H1 (cell line): ENCODE measurements around the gene SFT2D1. TPM values are rescaled to one million over a fixed set of nuclear protein-coding genes. Genes with fewer than 3 reads are reported as not detected.
A peak's percentile ranks its signal among the peaks of the same experiment; 100 is the strongest.

Experiments
- CTCF ChIA-PET: fragments of 300-600 bp; sonication (Branson Sonifier 250); formaldehyde crosslinking; loops from one replicate; lab custom pipeline; 2021; ENCODE audit not compliant: partially characterized antibody; lab: Charles Lee
- POLR2A ChIA-PET: fragments of 300-600 bp; sonication (Branson Sonifier 250); formaldehyde crosslinking; loops from one replicate; lab custom pipeline; 2021; ENCODE audit warnings: inconsistent platforms; ENCODE audit not compliant: partially characterized antibody; lab: Charles Lee
- DNase-seq, 2 experiments: peaks; one replicate each; pipeline versions ENCODE4 v3.0.0 to v3.0.0-alpha.2; 2010 to 2022; ENCODE audit warnings: low spot score in 2 of 2, low read depth in 1 of 2, mixed read lengths in 1 of 2
- FAIRE-seq: peaks from 2 replicates; lab custom pipeline; 2011; peaks lifted over from hg19 to GRCh38; lab: Jason Lieb, UNC
- H2AFZ ChIP-seq: 2 replicates; pipeline ENCODE4 v1.8.1; 2012; ENCODE audit warnings: low read length, inconsistent platforms
- H2AK5ac ChIP-seq: 2 replicates; pipeline ENCODE4 v1.6.1; 2013; ENCODE audit warnings: low read depth, low read length
- H2BK120ac ChIP-seq: replicated peaks from 2 replicates; pipeline ENCODE3; 2013; ENCODE audit warnings: low read depth, low read length, inconsistent platforms
- H2BK12ac ChIP-seq: 2 replicates; pipeline ENCODE4 v1.6.1; 2013; ENCODE audit warnings: low read depth, low read length
- H2BK15ac ChIP-seq: 2 replicates; pipeline ENCODE4 v1.6.1; 2013; ENCODE audit warnings: low read length
- H2BK20ac ChIP-seq: 2 replicates; pipeline ENCODE4 v1.6.1; 2013; ENCODE audit warnings: low read length
- H2BK5ac ChIP-seq: 2 replicates; pipeline ENCODE4 v1.6.1; 2013; ENCODE audit warnings: low read depth, low read length
- H3K14ac ChIP-seq: 2 replicates; pipeline ENCODE4 v1.6.1; 2013; ENCODE audit warnings: inconsistent platforms; ENCODE audit not compliant: insufficient read length
- H3K18ac ChIP-seq: 2 replicates; pipeline ENCODE4 v1.6.1; 2013; ENCODE audit warnings: low read length; ENCODE audit errors: extremely low read depth
- H3K23ac ChIP-seq: 2 replicates; pipeline ENCODE4 v1.6.1; 2013; ENCODE audit warnings: inconsistent platforms; ENCODE audit not compliant: insufficient read length
- H3K23me2 ChIP-seq: 2 replicates; pipeline ENCODE4 v1.6.1; 2013; ENCODE audit warnings: low read depth, low read length
- H3K27ac ChIP-seq: 2 replicates; pipeline ENCODE4 v1.6.1; 2011; ENCODE audit warnings: low read depth, low read length, inconsistent platforms
- H3K27me3 ChIP-seq, 4 experiments: replicated peaks in 1 of 4; 1 replicate in 1 of 4; 2 replicates in 3 of 4; pipeline versions ENCODE4 v1.6.1 to v1.8.1; 2011 to 2013; ENCODE audit warnings: low read length in 3 of 4, mild to moderate bottlenecking in 3 of 4, inconsistent platforms in 2 of 4, mixed read lengths in 2 of 4, moderate library complexity in 1 of 4; ENCODE audit not compliant: control insufficient read depth in 3 of 4, insufficient read depth in 3 of 4; ENCODE audit errors: extremely low read depth in 1 of 4
- H3K36me3 ChIP-seq, 4 experiments: 2 replicates each; pipeline versions ENCODE4 v1.6.1 to v1.8.1; 2011 to 2013; ENCODE audit warnings: mild to moderate bottlenecking in 4 of 4, low read length in 3 of 4, moderate library complexity in 2 of 4, control low read depth in 1 of 4, inconsistent platforms in 1 of 4; ENCODE audit not compliant: insufficient read depth in 4 of 4, control insufficient read depth in 2 of 4
- H3K4ac ChIP-seq: replicated peaks from 2 replicates; pipeline ENCODE3; 2013; ENCODE audit warnings: low read length, low read depth, mixed read lengths, inconsistent platforms; ENCODE audit not compliant: insufficient read length
- H3K4me1 ChIP-seq, 4 experiments: replicated peaks in 1 of 4; 1 replicate in 1 of 4; 2 replicates in 3 of 4; pipeline versions ENCODE4 v1.6.1 to v1.8.1; 2011 to 2013; ENCODE audit warnings: low read length in 3 of 4, inconsistent platforms in 2 of 4, mixed read lengths in 1 of 4; ENCODE audit not compliant: insufficient read depth in 4 of 4, control insufficient read depth in 3 of 4
- H3K4me2 ChIP-seq, 2 experiments: 2 replicates each; pipeline versions ENCODE4 v1.6.1 to v1.8.1; 2011 to 2013; ENCODE audit warnings: low read depth in 2 of 2, low read length in 2 of 2, control low read depth in 1 of 2, inconsistent platforms in 1 of 2, mild to moderate bottlenecking in 1 of 2; ENCODE audit not compliant: insufficient read depth in 1 of 2
- H3K4me3 ChIP-seq, 4 experiments: fragments of 200-600, 300-600 bp in 1 of 4; sonication (generic), shearing (Covaris generic), sonication (Bioruptor Twin) in 1 of 4; 2 replicates each; pipeline versions ENCODE4 v1.5.1 to v1.8.1; 2011 to 2016; ENCODE audit warnings: low read length in 4 of 4, low read depth in 3 of 4, control low read depth in 2 of 4, inconsistent platforms in 2 of 4, mild to moderate bottlenecking in 2 of 4, mixed read lengths in 1 of 4, moderate library complexity in 1 of 4; ENCODE audit not compliant: insufficient read depth in 2 of 4; ENCODE audit errors: extremely low read depth in 1 of 4
- H3K56ac ChIP-seq: replicated peaks from 2 replicates; pipeline ENCODE3; 2013; ENCODE audit warnings: low read depth, mild to moderate bottlenecking, mixed read lengths, low read length, inconsistent platforms; ENCODE audit not compliant: insufficient read length
- H3K79me1 ChIP-seq: 2 replicates; pipeline ENCODE4 v1.6.1; 2013; ENCODE audit warnings: low read depth, low read length, control low read depth
- H3K79me2 ChIP-seq, 2 experiments: 2 replicates each; pipeline versions ENCODE4 v1.6.1 to v1.8.1; 2012 to 2013; ENCODE audit warnings: low read length in 2 of 2, mild to moderate bottlenecking in 2 of 2, inconsistent platforms in 1 of 2; ENCODE audit not compliant: insufficient read depth in 2 of 2, control insufficient read depth in 1 of 2
- H3K9ac ChIP-seq, 4 experiments: replicated peaks in 1 of 4; 1 replicate in 1 of 4; 2 replicates in 3 of 4; pipeline versions ENCODE4 v1.6.1 to v1.8.1; 2011 to 2013; ENCODE audit warnings: low read depth in 3 of 4, low read length in 3 of 4, control low read depth in 2 of 4, mild to moderate bottlenecking in 2 of 4, moderate library complexity in 2 of 4, inconsistent platforms in 1 of 4; ENCODE audit errors: extremely low read depth in 1 of 4
- H3K9me3 ChIP-seq, 2 experiments: 2 replicates each; pipeline versions ENCODE4 v1.6.1 to v1.8.1; 2012 to 2013; ENCODE audit warnings: mild to moderate bottlenecking in 2 of 2, moderate library complexity in 2 of 2, control low read depth in 1 of 2, inconsistent platforms in 1 of 2, low read depth in 1 of 2, low read length in 1 of 2, mixed read lengths in 1 of 2; ENCODE audit not compliant: insufficient read depth in 2 of 2
- H4K20me1 ChIP-seq, 2 experiments: replicated peaks in 1 of 2; 2 replicates each; pipeline versions ENCODE3 to v1.8.1; 2011 to 2013; ENCODE audit warnings: inconsistent platforms in 2 of 2, low read length in 2 of 2, mild to moderate bottlenecking in 1 of 2; ENCODE audit not compliant: insufficient read depth in 2 of 2, control insufficient read depth in 1 of 2
- H4K5ac ChIP-seq: 2 replicates; pipeline ENCODE4 v1.6.1; 2013; ENCODE audit warnings: low read length, low read depth, mixed read lengths, inconsistent platforms; ENCODE audit not compliant: insufficient read length
- H4K8ac ChIP-seq: 2 replicates; pipeline ENCODE4 v1.8.0; 2013; ENCODE audit warnings: mild to moderate bottlenecking, moderate library complexity, low read length, inconsistent platforms; ENCODE audit not compliant: insufficient read depth; ENCODE audit errors: extremely low read depth
- H4K91ac ChIP-seq: replicated peaks from 2 replicates; pipeline ENCODE3; 2013; ENCODE audit warnings: low read length, mixed read lengths, inconsistent platforms; ENCODE audit not compliant: insufficient read length
- CBX8 ChIP-seq: fragments of 300-800, 300-1000 bp; sonication (generic); IDR thresholded peaks from 2 replicates; pipeline ENCODE4 v1.7.1; 2016; ENCODE audit warnings: low read depth, low read length, borderline replicate concordance
- EP300 ChIP-seq, 2 experiments: IDR thresholded peaks; 1 replicate in 1 of 2; 2 replicates in 1 of 2; pipeline ENCODE4 v1.6.1; 2011 to 2012; ENCODE audit warnings: low read depth in 2 of 2, low read length in 2 of 2, mild to moderate bottlenecking in 2 of 2, borderline replicate concordance in 1 of 2, inconsistent platforms in 1 of 2, moderate library complexity in 1 of 2
- MAFK ChIP-seq: IDR thresholded peaks from 2 replicates; pipeline ENCODE4 v1.6.1; 2012; ENCODE audit warnings: low read depth, mild to moderate bottlenecking, improper control_type of control experiment, low read length
- NANOG ChIP-seq: IDR thresholded peaks from 2 replicates; pipeline ENCODE4 v1.6.1; 2011; ENCODE audit warnings: low read length, low read depth, mild to moderate bottlenecking, inconsistent platforms; ENCODE audit not compliant: insufficient read depth, poor library complexity, severe bottlenecking
- NRF1 ChIP-seq: IDR thresholded peaks from 2 replicates; pipeline ENCODE4 v1.6.1; 2011; ENCODE audit warnings: mild to moderate bottlenecking, low read depth, low read length, improper control_type of control experiment
- PHF8 ChIP-seq: fragments of 200-600 bp; sonication (generic); conservative IDR thresholded peaks from 2 replicates; pipeline ENCODE4 v1.7.1; 2012; ENCODE audit warnings: low read depth, mild to moderate bottlenecking, inconsistent platforms, low read length, moderate library complexity
- SP1 ChIP-seq: IDR thresholded peaks from 2 replicates; pipeline ENCODE4 v1.6.1; 2011; ENCODE audit warnings: low read depth, low read length
- WGBS, 2 experiments: shearing (Covaris generic) in 1 of 2; methylation state at CpG; one replicate each; pipeline versions ENCODE4 v1.1.6 to v1.1.7; 2013 to 2015; ENCODE audit warnings: low lambda C conversion rate in 2 of 2, mixed read lengths in 2 of 2, inconsistent platforms in 1 of 2, low coverage in 1 of 2, missing lambda C conversion rate in 1 of 2; ENCODE audit not compliant: insufficient replicate concordance in 2 of 2, insufficient coverage in 1 of 2, insufficient read length in 1 of 2; ENCODE audit errors: extremely low coverage in 1 of 2, missing lambda C conversion rate in 1 of 2; 5-methylcytosine and 5-hydroxymethylcytosine counted together
- long read RNA-seq, 2 experiments: library from RNA in 1 of 2; library from capped mRNA in 1 of 2; stranded (forward); transcript quantifications; one replicate each; pipeline ENCODE4 v2.0.0, GENCODE V29; 2021; ENCODE audit warnings: inconsistent platforms in 1 of 2
- polyA minus RNA-seq, 3 experiments: library from RNA; depleted of rRNA, polyadenylated mRNA; stranded (reverse); fragments of >200 nt; gene quantifications; 1 replicate in 2 of 3; 2 replicates in 1 of 3; pipeline ENCODE4 v1.2.3, GENCODE V29; 2011
- polyA plus RNA-seq, 7 experiments: library from polyadenylated mRNA; depleted of rRNA in 3 of 7; stranded (reverse) in 5 of 7; unstranded in 2 of 7; fragments of >200 nt in 5 of 7; fragments of 200-250 nt in 2 of 7; gene quantifications; 1 replicate in 5 of 7; 2 replicates in 1 of 7; 4 replicates in 1 of 7; pipeline versions ENCODE4 v1.2.1 to v1.2.3, GENCODE V29; 2011 to 2013; ENCODE audit warnings: missing spikeins in 2 of 7, mixed read lengths in 2 of 7
- total RNA-seq: library from RNA; stranded (reverse); fragmentation: NEBNext Ultra II Directional; extraction: Animal tissue kit (Norgen Biotek cat#: 25700); gene quantifications from 2 replicates; pipeline ENCODE4 v1.2.1, GENCODE V29; 2021

The SFT2D1 gene
- total RNA-seq: 50.6 and 52.3 TPM in 2 replicates
- polyA plus RNA-seq (2011; rRNA removed): 67.8 and 76.1 TPM in 2 replicates
- polyA plus RNA-seq (2011; cell fraction: cytosol; rRNA removed): 63.0 TPM
- 23.3 TPM for polyA plus RNA-seq (2011; cell fraction: nucleus; rRNA removed)
- polyA plus RNA-seq (2012, experiment 1 of 2): 41.5 to 56.7 TPM (median 45.1 TPM) in 4 replicates
- polyA plus RNA-seq (2012, experiment 2 of 2): 31.3 TPM
- 81.1 TPM for polyA plus RNA-seq (2013, experiment 1 of 2)
- polyA plus RNA-seq (2013, experiment 2 of 2): 100 TPM
- polyA minus RNA-seq (2011; rRNA and poly(A)+ RNA removed): 27.1 and 29.1 TPM in 2 replicates
- polyA minus RNA-seq (2011; cell fraction: cytosol; rRNA and poly(A)+ RNA removed): 12.5 TPM
- polyA minus RNA-seq (2011; cell fraction: nucleus; rRNA and poly(A)+ RNA removed): 30.6 TPM
- long read RNA-seq, experiment 1, transcript SFT2D1-201 (8 exons, 1,079 nt): major isoform, 12 of 56 reads
- long read RNA-seq, experiment 1, partial matches to known transcripts: 4 of 56 reads
- long read RNA-seq, experiment 1, other reads (novel, unspliced or antisense): 39 of 56 reads
- long read RNA-seq, experiment 2, transcript SFT2D1-201 (8 exons, 1,079 nt): major isoform, 78 of 83 reads
- long read RNA-seq, experiment 2, partial matches to known transcripts: 0 of 83 reads
- long read RNA-seq, experiment 2, other reads (novel, unspliced or antisense): 5 of 83 reads

DNA sequence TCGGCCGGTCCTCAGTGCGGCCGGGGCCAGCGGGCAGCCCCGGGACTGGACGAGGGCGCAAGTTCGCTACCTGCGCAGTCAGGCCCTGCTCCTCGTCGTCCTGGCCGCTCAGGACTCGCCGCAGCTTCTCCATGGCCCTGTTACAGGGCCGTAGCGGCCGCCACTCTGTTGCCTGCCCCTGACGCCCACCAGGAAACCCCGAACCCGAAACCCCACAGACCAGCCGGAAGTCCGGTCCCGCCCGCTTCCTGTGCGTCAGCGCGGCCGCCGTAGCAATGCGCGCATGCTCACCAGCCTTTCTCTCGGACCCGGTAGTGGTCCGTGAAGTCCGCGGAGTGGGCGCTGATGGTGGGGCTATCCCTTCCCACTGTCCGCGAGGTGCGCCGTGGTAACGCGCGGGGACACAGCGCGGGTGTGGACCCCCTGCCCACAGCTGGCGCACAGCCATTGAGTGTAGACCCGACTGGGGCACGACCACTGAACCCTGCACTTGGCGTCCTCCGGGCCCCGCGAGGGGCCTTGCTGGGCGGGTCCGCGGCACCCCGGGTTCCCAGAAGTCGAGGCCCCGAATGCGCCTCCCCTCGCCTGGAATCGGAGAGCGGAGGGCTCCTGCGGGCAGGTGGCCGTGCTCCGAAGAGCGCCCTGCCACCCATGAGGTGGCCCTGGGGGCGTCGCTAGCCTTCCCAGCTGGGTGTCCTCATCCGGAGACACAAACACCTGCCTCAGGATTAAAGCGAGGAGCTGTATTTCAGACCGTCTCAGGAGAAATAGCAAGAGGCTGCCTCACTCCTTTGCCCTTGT lies at the start of gene SFT2D1:
Gene SFT2D1 (minus strand): TSS at position 197 of the 801 bp plus-strand sequence. CDS start 64 bp downstream, at position 133.
- FAIRE-seq: no peak
- TF ChIP-seq EP300 (IDR thresholded peaks at IDR 0.05; ENCODE audit: borderline replicate concordance in 1 of 2, low read depth in 2 of 2, low read length in 2 of 2): no peak
- TF ChIP-seq PHF8: peak; percentile 87
- no peak for TF ChIP-seq SP1
- no peak for TF ChIP-seq NANOG
- TF ChIP-seq MAFK: no peak
- no peak for TF ChIP-seq CBX8
- TF ChIP-seq NRF1: peak; percentile 36

More for the DNA sequence above, at the start of gene SFT2D1:
- peak within 1 kb of the TSS; percentile 87 for H4K5ac ChIP-seq
- H4K91ac ChIP-seq: peak within 1 kb of the TSS; percentile 92
- H2BK5ac ChIP-seq: peak within 1 kb of the TSS; percentile 95
- H2AK5ac ChIP-seq: no peak within 1 kb of the TSS
- peak within 1 kb of the TSS; percentile 49 to 88 (median 76) for H3K9ac ChIP-seq
- peak within 1 kb of the TSS; percentile 82 to 89 for H3K4me2 ChIP-seq
- H3K14ac ChIP-seq: no peak within 1 kb of the TSS
- CTCF ChIA-PET: interaction anchor here (1.1 to 1.6 kb wide), 2 partner anchors 12 to 39 kb away, joined by 4 to 5 read pairs; no protein-coding TSS in a partner anchor
- H2AFZ ChIP-seq: peak within 1 kb of the TSS; percentile 87; the same call in 1 of the 2 replicates
- H3K36me3 ChIP-seq: peaks cover 0 to 10% (median 2%) of the 10 kb centered on the region in 4 experiments; a peak in 4 of 8 replicates
- H3K56ac ChIP-seq: peak within 1 kb of the TSS; percentile 94
- no peak within 1 kb of the TSS for H2BK20ac ChIP-seq
- peak within 1 kb of the TSS; percentile 72 to 99 (median 93) for H3K4me3 ChIP-seq
- peaks cover 22% of the 10 kb centered on the region for H3K79me1 ChIP-seq
- no peaks in the 10 kb centered on the region for H3K27me3 ChIP-seq
- DNase-seq: peak in 1 of 2 experiments; percentile 86
- H3K9me3 ChIP-seq: no peaks in the 10 kb centered on the region
- H2BK12ac ChIP-seq: peak within 1 kb of the TSS; percentile 87; the same call in 1 of the 2 replicates
- H4K20me1 ChIP-seq: peaks cover 5 to 25% of the 10 kb centered on the region in 2 experiments
- peak within 1 kb of the TSS; percentile 81 for H3K27ac ChIP-seq
- peak within 1 kb of the TSS; percentile 53; the same call in 1 of the 2 replicates for H4K8ac ChIP-seq
- H3K4ac ChIP-seq: peak within 1 kb of the TSS; percentile 97
- H3K4me1 ChIP-seq: peaks cover 0 to 2% (median 0%) of the 10 kb centered on the region in 4 experiments; a peak in 2 of 7 replicates
- H2BK120ac ChIP-seq: no peak within 1 kb of the TSS
- H3K23me2 ChIP-seq: peaks cover 7% of the 10 kb centered on the region
- 2% methylated on average over 53 of the region's 73 CpGs; no CpG with 5 or more reads in 1 of the 2 experiments for WGBS, 2 experiments
- H3K23ac ChIP-seq: no peak within 1 kb of the TSS
- H2BK15ac ChIP-seq: no peak within 1 kb of the TSS
- POLR2A ChIA-PET: interaction anchor here (0.6 to 2.0 kb wide), 8 partner anchors 9 to 41 kb away, joined by 3 to 6 read pairs (median 4); no protein-coding TSS in a partner anchor
- peak within 1 kb of the TSS; percentile 98 for H3K18ac ChIP-seq
- peaks cover 33 to 48% of the 10 kb centered on the region in 2 experiments for H3K79me2 ChIP-seq
